Measurements from ENCODE around the gene GOLGA8K. TPM values are rescaled to one million over a fixed set of nuclear protein-coding genes. Genes with fewer than 3 reads are reported as not detected.
"Not testable (repeated sequence)": the region's sequence is repeated elsewhere in the genome, so short reads cannot be mapped to it uniquely, and the experiment has no call there.

The GOLGA8K gene
- total and polyA plus RNA-seq, 8 donors, result 0.90 to 5.6 (median 3.1) TPM

GRCh38 chr15:32347037-32347436 is 56.1 kb downstream of the GOLGA8K start:
- H3K4me3 ChIP-seq; H3K27ac ChIP-seq; H3K9me3 ChIP-seq; ATAC-seq; DNase-seq; intact Hi-C loops (cut with DNase I); H3K36me3 ChIP-seq; H3K4me1 ChIP-seq: not testable (repeated sequence)
- H3K27me3 ChIP-seq, result peaks cover 0 to 13% of the 10 kb centered on the region in 2 donors

GRCh38 chr15:32345978-32346547 is 57.0 kb downstream of the GOLGA8K start:
- H3K4me3 ChIP-seq; intact Hi-C loops (cut with DNase I); DNase-seq; H3K27ac ChIP-seq; H3K4me1 ChIP-seq; ATAC-seq; H3K9me3 ChIP-seq; H3K36me3 ChIP-seq: not testable (repeated sequence)
- peaks cover 0 to 13% of the 10 kb centered on the region in 2 donors for H3K27me3 ChIP-seq

- H3K27ac ChIP-seq; intact Hi-C loops (cut with DNase I); H3K4me3 ChIP-seq; DNase-seq; ATAC-seq; H3K36me3 ChIP-seq; H3K9me3 ChIP-seq; H3K4me1 ChIP-seq: not testable (repeated sequence)
- peaks cover 0 to 13% of the 10 kb centered on the region in 2 donors for H3K27me3 ChIP-seq
These were observed 59.2 kb downstream of the GOLGA8K start for GRCh38 chr15:32343921-32344320.

Other genes with a start within 250 kb of the GOLGA8K start
- 1 to 10 TPM; 1.2 to 1.4 TPM for gene GOLGA8O, start 52.3 kb upstream of the GOLGA8K start, total RNA-seq
- 1 to 10 TPM in 1 of 6 donors, under 1 TPM in 2, not detected in 3; 0.27 to 2.0 (median 0.71) TPM for gene GOLGA8O, start 52.3 kb upstream of the GOLGA8K start, polyA plus RNA-seq (ENCODE audit: insufficient read length in 6 of 6)
- gene GOLGA8N, start 190.2 kb upstream of the GOLGA8K start, total RNA-seq, result 1 to 10 TPM; 7.4 to 9.6 TPM
- 10 to 100 TPM; 24.0 to 39.4 (median 34.0) TPM for gene GOLGA8N, start 190.2 kb upstream of the GOLGA8K start, polyA plus RNA-seq (ENCODE audit: insufficient read length in 6 of 6)
- 10 to 100 TPM in 1 of 2 donors, 1 to 10 TPM in 1; 7.3 to 11.7 TPM for gene ARHGAP11A, start 212.2 kb upstream of the GOLGA8K start, total RNA-seq
- gene ARHGAP11A, start 212.2 kb upstream of the GOLGA8K start, polyA plus RNA-seq (ENCODE audit: insufficient read length in 6 of 6), result 10 to 100 TPM; 26.2 to 65.7 (median 34.0) TPM
- 10 to 100 TPM in 1 of 2 donors, under 1 TPM in 1; 0.73 to 10.8 TPM for gene SCG5, start 238.4 kb upstream of the GOLGA8K start, total RNA-seq
- gene SCG5, start 238.4 kb upstream of the GOLGA8K start, polyA plus RNA-seq (ENCODE audit: insufficient read length in 6 of 6), result 10 to 100 TPM in 2 of 6 donors, 1 to 10 TPM in 4; 6.0 to 12.7 (median 7.7) TPM

All from left lung (tissue), 10 donors.